HG03432 (cell line): Measurements from ENCODE around the gene WDR81.
"Not testable (repeated sequence)": the region's sequence is repeated elsewhere in the genome, so short reads cannot be mapped to it uniquely, and the experiment has no call there.

Source experiments
- ATAC-seq: cut with Tn5 transposase; IDR thresholded peaks from one replicate; pipeline ENCODE4 v1.9.1; 2021; ENCODE audit warnings: mild to moderate bottlenecking, moderate library complexity; ENCODE audit not compliant: unreplicated experiment

The WDR81 gene

GRCh38 chr17:1730326-1731193 lies 6.1 kb downstream of the WDR81 start:
- ATAC-seq, result no peak

GRCh38 chr17:1731194-1731506 lies 6.6 kb downstream of the WDR81 start:
- no peak for ATAC-seq

- ATAC-seq, result no peak
Measured at GRCh38 chr17:1732241-1732832, 7.8 kb downstream of the WDR81 start.

GRCh38 chr17:1732833-1733321 lies 8.4 kb downstream of the WDR81 start:
- no peak for ATAC-seq

- ATAC-seq, result no peak
Measured at GRCh38 chr17:1733759-1734158, 9.3 kb downstream of the WDR81 start.

GRCh38 chr17:1735418-1735817 lies 10.9 kb downstream of the WDR81 start:
- no peak for ATAC-seq

- ATAC-seq, result no peak
Measured at GRCh38 chr17:1735834-1736347, 11.4 kb downstream of the WDR81 start.

- ATAC-seq, result no peak
Measured at GRCh38 chr17:1736348-1737281, 12.1 kb downstream of the WDR81 start.

- no peak for ATAC-seq
Measured at GRCh38 chr17:1737531-1738291, 13.2 kb downstream of the WDR81 start.

GRCh38 chr17:1741899-1742298 lies 17.4 kb downstream of the WDR81 start:
- ATAC-seq, result not testable (repeated sequence)

GRCh38 chr17:1742371-1743087 lies 18.0 kb downstream of the WDR81 start, which contains the start of gene SERPINF2:
TSS of gene SERPINF2 (plus strand) at chr17:1742871. CDS start at chr17:1744996, 2,125 bp downstream.
- no peak for ATAC-seq

GRCh38 chr17:1743088-1743439 lies 18.6 kb downstream of the WDR81 start:
- no peak for ATAC-seq

- ATAC-seq, result no peak
Measured at GRCh38 chr17:1744551-1745512, 20.3 kb downstream of the WDR81 start.

GRCh38 chr17:1745513-1746020 lies 21.1 kb downstream of the WDR81 start:
- ATAC-seq, result no peak

- ATAC-seq, result no peak
Measured at GRCh38 chr17:1746975-1747543, 22.6 kb downstream of the WDR81 start.

- ATAC-seq, result no peak
Measured at GRCh38 chr17:1750628-1751027, 26.1 kb downstream of the WDR81 start.

GRCh38 chr17:1752425-1753262 lies 28.1 kb downstream of the WDR81 start:
- no peak for ATAC-seq
